H9 (cell line): ENCODE measurements around the gene MOV10L1. TPM values are rescaled to one million over a fixed set of nuclear protein-coding genes. Genes with fewer than 3 reads are reported as not detected.

Source experiments
- DNase-seq: peaks from one replicate; pipeline ENCODE4 v3.0.0-alpha.2; 2017
- H2AFZ ChIP-seq: one replicate; pipeline ENCODE4 v1.6.1; 2013; ENCODE audit warnings: mild to moderate bottlenecking, low read length, control low read depth, moderate library complexity
- H2AK5ac ChIP-seq: 2 replicates; pipeline ENCODE4 v1.6.1; 2013; ENCODE audit warnings: low read length, control low read depth, mixed read lengths; ENCODE audit not compliant: insufficient read length
- H2BK120ac ChIP-seq: one replicate; pipeline ENCODE4 v1.6.1; 2013; ENCODE audit warnings: low read depth, mild to moderate bottlenecking, low read length, control low read depth, inconsistent platforms; ENCODE audit not compliant: poor library complexity, severe bottlenecking
- H2BK12ac ChIP-seq: 2 replicates; pipeline ENCODE4 v1.6.1; 2013; ENCODE audit warnings: low read length, control low read depth, mixed read lengths, low read depth; ENCODE audit not compliant: insufficient read length
- H2BK15ac ChIP-seq: 2 replicates; pipeline ENCODE4 v1.6.1; 2013; ENCODE audit warnings: low read depth, low read length, control low read depth
- H2BK20ac ChIP-seq: one replicate; pipeline ENCODE4 v1.6.1; 2013; ENCODE audit warnings: low read depth, mild to moderate bottlenecking, low read length, control low read depth, inconsistent platforms; ENCODE audit not compliant: poor library complexity, severe bottlenecking
- H2BK5ac ChIP-seq: 2 replicates; pipeline ENCODE4 v1.6.1; 2013; ENCODE audit warnings: low read length, control low read depth, mixed read lengths; ENCODE audit not compliant: insufficient read length
- H3K14ac ChIP-seq: 2 replicates; pipeline ENCODE4 v1.6.1; 2013; ENCODE audit warnings: low read length, control low read depth; ENCODE audit not compliant: insufficient read depth
- H3K18ac ChIP-seq: 2 replicates; pipeline ENCODE4 v1.6.1; 2013; ENCODE audit warnings: low read depth, mild to moderate bottlenecking, mixed read lengths, low read length, control low read depth; ENCODE audit not compliant: insufficient read length
- H3K23ac ChIP-seq: 2 replicates; pipeline ENCODE4 v1.6.1; 2013; ENCODE audit warnings: low read length, control low read depth, mixed read lengths, low read depth; ENCODE audit not compliant: insufficient read length
- H3K23me2 ChIP-seq: 2 replicates; pipeline ENCODE4 v1.6.1; 2013; ENCODE audit warnings: low read depth, mild to moderate bottlenecking, mixed read lengths, low read length, control low read depth; ENCODE audit not compliant: insufficient read length, poor library complexity, severe bottlenecking
- H3K27ac ChIP-seq: 2 replicates; pipeline ENCODE4 v1.5.1; 2013; ENCODE audit warnings: low read length, control low read depth, mixed read lengths, low read depth; ENCODE audit not compliant: insufficient read length
- H3K27me3 ChIP-seq: 2 replicates; pipeline ENCODE4 v1.6.1; 2013; ENCODE audit warnings: low read length, control low read depth, inconsistent platforms; ENCODE audit not compliant: insufficient read depth
- H3K4ac ChIP-seq: 2 replicates; pipeline ENCODE4 v1.6.1; 2013; ENCODE audit warnings: low read depth, mild to moderate bottlenecking, control low read depth, inconsistent platforms, low read length, moderate library complexity
- H3K4me1 ChIP-seq: 2 replicates; pipeline ENCODE4 v1.6.1; 2013; ENCODE audit warnings: low read length, control low read depth, inconsistent platforms; ENCODE audit not compliant: insufficient read depth
- H3K4me2 ChIP-seq: 2 replicates; pipeline ENCODE4 v1.6.1; 2013; ENCODE audit warnings: low read length, control low read depth, mixed read lengths; ENCODE audit not compliant: insufficient read length, insufficient read depth
- H3K56ac ChIP-seq: 2 replicates; pipeline ENCODE4 v1.6.1; 2013; ENCODE audit warnings: low read depth, mild to moderate bottlenecking, mixed read lengths, low read length, control low read depth; ENCODE audit not compliant: insufficient read length
- H3K79me1 ChIP-seq: 2 replicates; pipeline ENCODE4 v1.6.1; 2013; ENCODE audit warnings: low read depth, mild to moderate bottlenecking, moderate library complexity, low read length, control low read depth, inconsistent platforms; ENCODE audit not compliant: insufficient read depth, poor library complexity, severe bottlenecking
- H3K79me2 ChIP-seq: 2 replicates; pipeline ENCODE4 v1.6.1; 2013; ENCODE audit warnings: low read length, control low read depth, inconsistent platforms; ENCODE audit not compliant: insufficient read depth
- H3K9ac ChIP-seq: 2 replicates; pipeline ENCODE4 v1.6.1; 2013; ENCODE audit warnings: low read length, control low read depth, mixed read lengths; ENCODE audit not compliant: insufficient read length; ENCODE audit errors: extremely low read depth
- H3K9me3 ChIP-seq: one replicate; pipeline ENCODE4 v1.6.1; 2013; ENCODE audit warnings: low read depth, low read length, inconsistent platforms; ENCODE audit not compliant: control insufficient read depth
- H3T11ph ChIP-seq: one replicate; pipeline ENCODE4 v1.6.1; 2013; ENCODE audit warnings: mild to moderate bottlenecking, low read length, control low read depth, inconsistent platforms
- H4K20me1 ChIP-seq: one replicate; pipeline ENCODE4 v1.6.1; 2013; ENCODE audit not compliant: control insufficient read depth, insufficient read length, insufficient read depth
- H4K5ac ChIP-seq: 2 replicates; pipeline ENCODE4 v1.6.1; 2013; ENCODE audit warnings: low read depth, mild to moderate bottlenecking, mixed read lengths, low read length, control low read depth; ENCODE audit not compliant: insufficient read length
- H4K8ac ChIP-seq: replicated peaks from 2 replicates; pipeline ENCODE4 v1.6.1; 2013; ENCODE audit warnings: low read length, control low read depth, mixed read lengths, low read depth; ENCODE audit not compliant: insufficient read length
- H4K91ac ChIP-seq: 2 replicates; pipeline ENCODE4 v1.6.1; 2013; ENCODE audit warnings: low read depth, mild to moderate bottlenecking, moderate library complexity, mixed read lengths, low read length, control low read depth; ENCODE audit not compliant: insufficient read length
- H3K27ac Mint-ChIP-seq, 3 experiments: 2 replicates in 2 of 3; 3 replicates in 1 of 3; pipeline ENCODE4 v1.8.0; 2020 to 2021; ENCODE audit warnings: mixed read lengths in 3 of 3, mild to moderate bottlenecking in 1 of 3, moderate library complexity in 1 of 3
- H3K27me3 Mint-ChIP-seq: 2 replicates; pipeline ENCODE4 v1.8.0; 2021; ENCODE audit warnings: low read depth, mild to moderate bottlenecking, moderate library complexity, mixed read lengths
- H3K36me3 Mint-ChIP-seq, 3 experiments: 2 replicates in 2 of 3; 3 replicates in 1 of 3; pipeline ENCODE4 v1.8.0; 2020 to 2021; ENCODE audit warnings: low read depth in 3 of 3, mixed read lengths in 3 of 3; ENCODE audit not compliant: insufficient read depth in 1 of 3
- H3K4me1 Mint-ChIP-seq, 2 experiments: 2 replicates each; pipeline ENCODE4 v1.8.0; 2020; ENCODE audit warnings: mixed read lengths in 2 of 2
- H3K4me3 Mint-ChIP-seq, 2 experiments: 2 replicates in 1 of 2; 3 replicates in 1 of 2; pipeline ENCODE4 v1.8.0; 2020 to 2021; ENCODE audit warnings: mild to moderate bottlenecking in 2 of 2, mixed read lengths in 2 of 2, moderate library complexity in 1 of 2
- H3K9me3 Mint-ChIP-seq, 2 experiments: 2 replicates in 1 of 2; 3 replicates in 1 of 2; pipeline ENCODE4 v1.8.0; 2020; ENCODE audit warnings: mild to moderate bottlenecking in 2 of 2, mixed read lengths in 2 of 2, moderate library complexity in 1 of 2
- WGBS: extraction: QIAGEN DNeasy Blood & Tissue Kit; methylation state at CpG from one replicate; pipeline ENCODE4 v1.1.7; 2013; ENCODE audit warnings: missing lambda C conversion rate, low lambda C conversion rate, mixed read lengths; ENCODE audit not compliant: insufficient read length; ENCODE audit errors: extremely low coverage; 5-methylcytosine and 5-hydroxymethylcytosine counted together
- total RNA-seq: library from RNA; stranded (reverse); gene quantifications from 2 replicates; pipeline ENCODE4 v1.2.1, GENCODE V29; 2021
- TF ChIP-seq, protein P1 (sequence below): fragments of 200-600 bp; sonication (generic); conservative IDR thresholded peaks from 3 replicates; pipeline ENCODE4 v1.8.0; 2021; ENCODE audit warnings: antibody characterized with exemption, mild to moderate bottlenecking

The MOV10L1 gene
- total RNA-seq, 1 experiment from 2014 or later, result not detected

DNA sequence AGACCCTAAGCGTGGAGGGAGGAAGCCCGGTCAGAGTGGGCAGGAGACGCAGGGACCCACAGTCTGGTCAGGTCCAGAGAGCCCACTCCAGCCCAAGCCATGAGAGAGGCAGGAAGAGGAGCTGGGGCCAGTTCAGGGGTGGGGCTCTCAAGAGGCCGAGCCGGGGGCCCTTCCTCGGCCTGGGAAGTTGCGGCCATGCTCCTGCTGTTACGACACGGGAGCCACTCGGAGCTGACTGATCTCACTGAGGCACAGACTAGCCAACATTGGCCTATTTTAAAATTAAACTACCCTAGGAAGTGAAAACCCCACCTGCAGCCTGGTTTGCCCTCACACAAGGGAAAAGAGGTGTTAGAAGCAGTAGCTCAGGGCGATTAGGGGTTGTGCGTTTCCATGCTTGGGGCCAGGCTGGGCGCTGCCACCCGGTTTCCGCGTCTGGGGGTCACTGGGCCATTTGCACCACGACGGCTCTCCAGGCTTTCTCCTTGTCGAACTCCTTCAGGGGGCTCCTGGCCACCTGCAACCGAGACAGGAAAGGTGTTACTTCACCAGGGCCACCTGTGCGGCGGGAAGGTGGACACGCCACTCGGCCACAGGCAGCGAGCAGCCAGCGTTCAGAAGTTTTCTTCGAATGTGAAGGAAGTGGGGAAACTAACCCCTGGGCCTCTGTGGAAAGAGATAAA, 28.5 kb upstream of the MOV10L1 start:
- H3K27ac Mint-ChIP-seq, result no peak overlapping the region

More for the DNA sequence above, 28.5 kb upstream of the MOV10L1 start:
- Histone ChIP-seq H3T11ph (no peak overlapping the region), H3K9me3 (no peaks in the 10 kb centered on the region), H3K4me1 (no peaks in the 10 kb centered on the region; the same call in 1 of the 2 replicates), H2BK15ac (no peak overlapping the region), H3K56ac (no peak overlapping the region), H2AFZ (no peak overlapping the region), H3K14ac (no peak overlapping the region), H3K18ac (no peak overlapping the region), H4K91ac (no peak overlapping the region), H2AK5ac (no peak overlapping the region), H2BK120ac (no peak overlapping the region), H2BK12ac (no peak overlapping the region), H3K27ac (no peak overlapping the region), H2BK20ac (no peak overlapping the region), H2BK5ac (no peak overlapping the region), H3K4ac (no peak overlapping the region), H4K8ac (no peak overlapping the region), H3K23me2 (peaks cover 10% of the 10 kb centered on the region), H3K4me2 (no peak overlapping the region), H3K23ac (no peak overlapping the region), H3K79me2 (no peaks in the 10 kb centered on the region), H4K20me1 (no peaks in the 10 kb centered on the region), H3K27me3 (no peaks in the 10 kb centered on the region; the same call in 1 of the 2 replicates), H4K5ac (no peak overlapping the region), H3K79me1 (no peaks in the 10 kb centered on the region), H3K9ac (no peak overlapping the region)
- no peak overlapping the region for H3K4me3 Mint-ChIP-seq
- H3K36me3 Mint-ChIP-seq, result no peaks in the 10 kb centered on the region
- H3K9me3 Mint-ChIP-seq, result no peaks in the 10 kb centered on the region
- TF ChIP-seq, protein P1, sequence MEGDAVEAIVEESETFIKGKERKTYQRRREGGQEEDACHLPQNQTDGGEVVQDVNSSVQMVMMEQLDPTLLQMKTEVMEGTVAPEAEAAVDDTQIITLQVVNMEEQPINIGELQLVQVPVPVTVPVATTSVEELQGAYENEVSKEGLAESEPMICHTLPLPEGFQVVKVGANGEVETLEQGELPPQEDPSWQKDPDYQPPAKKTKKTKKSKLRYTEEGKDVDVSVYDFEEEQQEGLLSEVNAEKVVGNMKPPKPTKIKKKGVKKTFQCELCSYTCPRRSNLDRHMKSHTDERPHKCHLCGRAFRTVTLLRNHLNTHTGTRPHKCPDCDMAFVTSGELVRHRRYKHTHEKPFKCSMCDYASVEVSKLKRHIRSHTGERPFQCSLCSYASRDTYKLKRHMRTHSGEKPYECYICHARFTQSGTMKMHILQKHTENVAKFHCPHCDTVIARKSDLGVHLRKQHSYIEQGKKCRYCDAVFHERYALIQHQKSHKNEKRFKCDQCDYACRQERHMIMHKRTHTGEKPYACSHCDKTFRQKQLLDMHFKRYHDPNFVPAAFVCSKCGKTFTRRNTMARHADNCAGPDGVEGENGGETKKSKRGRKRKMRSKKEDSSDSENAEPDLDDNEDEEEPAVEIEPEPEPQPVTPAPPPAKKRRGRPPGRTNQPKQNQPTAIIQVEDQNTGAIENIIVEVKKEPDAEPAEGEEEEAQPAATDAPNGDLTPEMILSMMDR, result no peak
- H3K27me3 Mint-ChIP-seq, result peaks cover 30% of the 10 kb centered on the region
- DNase-seq, result no peak
- no CpG with 5 or more reads among the region's 27 CpGs for WGBS
- peaks cover 9 to 12% of the 10 kb centered on the region in 2 experiments for H3K4me1 Mint-ChIP-seq
